Stimulated activated naive CD4-positive, alpha-beta T cell (primary cell): ENCODE measurements around the gene OAS3.
"Not testable (repeated sequence)": the region's sequence is repeated elsewhere in the genome, so short reads cannot be mapped to it uniquely, and the experiment has no call there.

ENCODE experiments used
- DNase-seq, 6 experiments: peaks; one replicate each; lab custom pipeline; 2025; lab: John Stamatoyannopoulos, UW

OAS3 gene

DNA sequence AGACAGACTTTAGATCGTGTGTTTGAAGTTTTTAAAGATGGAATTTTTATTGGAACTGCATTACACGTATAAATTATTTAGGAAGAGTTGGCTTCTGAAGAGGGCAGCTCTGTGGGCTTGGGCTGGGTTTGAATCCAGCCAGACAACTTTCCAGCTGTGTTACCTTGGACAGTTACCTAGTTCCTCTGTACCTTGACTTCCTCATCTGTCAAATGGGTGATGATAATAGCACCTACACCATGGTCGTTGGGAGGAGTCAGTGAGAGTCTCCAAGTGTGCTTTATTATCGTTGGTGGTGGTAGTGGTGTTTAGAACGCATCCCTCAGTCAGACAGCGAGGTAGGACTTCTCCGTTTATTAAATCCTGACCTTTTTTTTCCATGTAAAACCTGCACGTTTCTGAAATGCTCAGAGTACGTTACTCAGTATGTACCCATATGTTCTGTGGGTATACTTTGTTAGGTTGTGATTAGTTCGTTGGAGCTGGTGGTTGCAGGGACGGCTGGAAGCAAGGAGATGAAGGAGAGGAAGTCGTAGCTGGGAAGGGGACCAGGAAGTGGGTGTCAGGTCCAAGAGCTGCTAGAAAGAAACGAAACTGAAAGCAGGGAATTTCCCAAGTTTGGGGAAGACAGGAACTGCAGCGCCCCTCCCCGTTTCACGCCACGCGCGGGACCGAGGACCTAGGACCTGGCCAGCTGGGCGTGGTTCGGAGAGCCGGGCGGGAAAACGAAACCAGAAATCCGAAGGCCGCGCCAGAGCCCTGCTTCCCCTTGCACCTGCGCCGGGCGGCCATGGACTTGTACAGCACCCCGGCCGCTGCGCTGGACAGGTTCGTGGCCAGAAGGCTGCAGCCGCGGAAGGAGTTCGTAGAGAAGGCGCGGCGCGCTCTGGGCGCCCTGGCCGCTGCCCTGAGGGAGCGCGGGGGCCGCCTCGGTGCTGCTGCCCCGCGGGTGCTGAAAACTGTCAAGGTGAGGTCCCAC is at the start of gene OAS3:
OAS3 (plus strand) TSS at position 734 of the 979 bp plus-strand sequence; CDS start at position 791, 57 bp downstream.
- peak; percentile 42 to 77 (median 48) for DNase-seq

GRCh38 chr12:112891093-112892024 is 46.9 kb upstream of the OAS3 start:
- DNase-seq, result no peak

DNA sequence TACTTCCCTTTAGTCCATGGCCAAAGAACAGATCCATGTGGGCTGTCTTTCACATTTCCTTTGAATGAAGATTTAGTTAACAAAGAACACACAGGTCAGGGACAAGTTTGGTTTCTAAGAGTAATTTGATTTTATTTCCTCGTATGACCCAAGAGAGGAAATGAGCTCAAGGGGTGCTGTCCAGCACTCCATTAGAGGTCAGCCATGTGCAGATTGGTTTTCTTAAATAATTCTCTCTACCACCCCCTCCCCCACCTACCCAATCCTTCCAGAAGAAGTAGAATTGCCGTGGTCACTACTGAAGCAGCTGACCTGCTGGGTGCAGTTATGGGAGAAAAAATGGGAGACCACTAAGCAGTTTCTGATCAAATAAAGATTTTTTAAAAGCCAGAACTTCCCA is 45.4 kb upstream of the OAS3 start:
- no peak for DNase-seq

- no peak for DNase-seq
Measured at GRCh38 chr12:112894128-112894527, 44.1 kb upstream of the OAS3 start.

GRCh38 chr12:112898380-112898779 is 39.9 kb upstream of the OAS3 start:
- DNase-seq, result no peak

- peak in 4 of 6 experiments; percentile 4 to 41 (median 14) for DNase-seq
Measured at GRCh38 chr12:112900298-112901145, 37.8 kb upstream of the OAS3 start.

GRCh38 chr12:112901271-112901670 is 37.0 kb upstream of the OAS3 start:
- DNase-seq, result no peak

DNA sequence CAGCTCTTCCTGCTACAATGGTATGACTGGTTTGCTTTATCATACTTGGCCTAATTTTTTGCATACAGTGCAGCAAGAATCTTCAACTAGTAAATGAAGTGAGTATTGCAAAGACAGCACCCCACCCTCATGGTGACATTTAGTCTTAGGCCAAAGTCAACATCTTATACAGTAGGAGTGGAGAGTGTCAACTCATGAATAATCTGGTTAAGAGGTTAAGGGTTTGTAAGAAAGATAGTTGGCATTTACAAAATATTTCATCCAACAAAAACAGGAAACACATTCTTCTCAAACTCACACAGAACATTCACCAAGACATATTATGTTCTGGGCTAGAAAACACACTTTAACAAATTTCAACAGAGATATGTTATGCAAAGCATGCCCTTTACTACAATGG is 33.7 kb upstream of the OAS3 start:
- DNase-seq, result no peak

DNA sequence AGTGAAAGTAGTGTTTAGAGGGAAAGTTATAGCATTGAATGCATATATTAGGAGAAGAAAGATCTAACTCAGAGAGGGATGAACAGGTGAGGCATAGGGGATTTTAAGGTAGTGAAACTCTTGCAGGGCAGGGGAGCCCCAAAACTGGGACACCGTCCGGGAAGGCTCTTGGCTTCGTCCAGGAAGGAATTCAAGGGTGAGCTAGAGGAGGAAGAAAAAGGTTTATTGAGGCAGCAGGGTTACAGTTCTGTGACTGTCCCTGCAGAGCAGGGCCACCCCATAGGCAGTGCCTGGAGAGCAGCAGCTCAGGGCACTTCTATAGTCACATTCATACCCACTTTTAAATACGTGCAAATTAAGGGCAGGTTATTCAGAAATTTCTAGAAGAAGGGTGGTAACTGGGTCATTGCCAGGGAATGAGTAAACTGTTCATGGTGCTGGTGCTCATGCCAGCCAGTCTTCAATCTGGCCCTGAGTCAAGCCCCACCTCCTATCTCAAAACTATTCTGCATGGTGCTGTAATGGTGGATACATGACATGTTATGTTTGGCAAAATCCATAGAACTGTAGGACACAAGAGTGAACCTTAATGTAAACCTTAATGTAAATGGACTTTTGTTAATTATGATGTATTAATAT is 32.7 kb upstream of the OAS3 start:
- DNase-seq, result no peak

GRCh38 chr12:112906712-112907414 is 31.4 kb upstream of the OAS3 start, which contains the start of gene OAS1:
Gene OAS1 (plus strand): TSS chr12:112906962. CDS start chr12:112907040, 78 bp downstream.
- peak in 4 of 6 experiments; percentile 6 to 36 (median 27) for DNase-seq

- DNase-seq, result peak in 1 of 6 experiments; percentile 6
Measured at GRCh38 chr12:112907415-112908157, 30.7 kb upstream of the OAS3 start.

- DNase-seq, result peak in 3 of 6 experiments; percentile 10 to 13 (median 13)
Measured at GRCh38 chr12:112908548-112908947, 29.7 kb upstream of the OAS3 start.

DNA sequence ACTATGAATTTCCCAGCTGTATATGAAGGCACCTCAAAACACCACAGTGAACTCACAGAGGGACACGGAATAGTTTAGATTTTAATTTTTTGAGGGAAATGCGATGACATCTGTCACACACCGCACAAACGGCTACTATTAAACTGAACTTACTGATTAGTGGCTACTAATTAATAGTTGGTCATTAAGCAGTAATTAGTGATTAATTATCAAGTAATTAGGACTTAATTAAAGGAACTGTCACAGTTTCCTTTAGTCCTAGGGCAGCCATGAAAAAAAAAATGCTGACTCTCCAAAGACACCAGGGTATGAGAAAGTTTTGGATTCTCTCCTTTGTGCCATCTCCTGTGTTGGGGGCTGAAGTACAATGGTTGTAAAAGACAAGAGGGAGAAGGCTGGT is 28.6 kb upstream of the OAS3 start:
- no peak for DNase-seq

- no peak for DNase-seq
Measured at GRCh38 chr12:112913038-112913688, 25.1 kb upstream of the OAS3 start.

GRCh38 chr12:112913888-112914287 is 24.4 kb upstream of the OAS3 start:
- not testable (repeated sequence) for DNase-seq

GRCh38 chr12:112916270-112916669 is 22.0 kb upstream of the OAS3 start:
- DNase-seq, result no peak

GRCh38 chr12:112919121-112919520 is 19.2 kb upstream of the OAS3 start:
- no peak for DNase-seq

- DNase-seq, result no peak
Measured at GRCh38 chr12:112924986-112925385, 13.3 kb upstream of the OAS3 start.
